Progenitor cell of endocrine pancreas (in vitro differentiated cells): ENCODE data around the gene GALK2. TPM values are rescaled to one million over a fixed set of nuclear protein-coding genes. Genes with fewer than 3 reads are reported as not detected.
"Not testable (repeated sequence)": the region's sequence is repeated elsewhere in the genome, so short reads cannot be mapped to it uniquely, and the experiment has no call there.

Source experiments
- DNase-seq: peaks from one replicate; pipeline ENCODE4 v3.0.0; 2021; ENCODE audit warnings: low spot score; ENCODE audit not compliant: unreplicated experiment
- H3K27ac Mint-ChIP-seq: 2 replicates; pipeline ENCODE4 v1.8.0; 2021; ENCODE audit warnings: mild to moderate bottlenecking, moderate library complexity, mixed read lengths
- H3K27me3 Mint-ChIP-seq: 2 replicates; pipeline ENCODE4 v1.8.0; 2021; ENCODE audit warnings: mixed read lengths
- H3K36me3 Mint-ChIP-seq: 2 replicates; pipeline ENCODE4 v1.8.0; 2022; ENCODE audit warnings: mixed read lengths; ENCODE audit not compliant: insufficient read depth
- H3K4me1 Mint-ChIP-seq: 2 replicates; pipeline ENCODE4 v1.8.0; 2021; ENCODE audit warnings: low read depth, mixed read lengths
- H3K4me3 Mint-ChIP-seq: 2 replicates; pipeline ENCODE4 v1.8.0; 2021; ENCODE audit warnings: low read depth, mild to moderate bottlenecking, moderate library complexity, mixed read lengths
- H3K9me3 Mint-ChIP-seq: 2 replicates; pipeline ENCODE4 v1.8.0; 2021; ENCODE audit warnings: low read depth, mixed read lengths
- total RNA-seq: library from RNA; stranded (reverse); gene quantifications from 2 replicates; pipeline ENCODE4 v1.2.1, GENCODE V29; 2021
- TF ChIP-seq, protein P1 (sequence below): fragments of 200-600 bp; sonication (generic); IDR thresholded peaks from one replicate; pipeline ENCODE4 v1.5.0; 2021; ENCODE audit warnings: antibody characterized with exemption, mild to moderate bottlenecking; ENCODE audit not compliant: unreplicated experiment

Gene GALK2
- total RNA-seq, 1 donor from 2014 or later: 21.1 TPM

DNA sequence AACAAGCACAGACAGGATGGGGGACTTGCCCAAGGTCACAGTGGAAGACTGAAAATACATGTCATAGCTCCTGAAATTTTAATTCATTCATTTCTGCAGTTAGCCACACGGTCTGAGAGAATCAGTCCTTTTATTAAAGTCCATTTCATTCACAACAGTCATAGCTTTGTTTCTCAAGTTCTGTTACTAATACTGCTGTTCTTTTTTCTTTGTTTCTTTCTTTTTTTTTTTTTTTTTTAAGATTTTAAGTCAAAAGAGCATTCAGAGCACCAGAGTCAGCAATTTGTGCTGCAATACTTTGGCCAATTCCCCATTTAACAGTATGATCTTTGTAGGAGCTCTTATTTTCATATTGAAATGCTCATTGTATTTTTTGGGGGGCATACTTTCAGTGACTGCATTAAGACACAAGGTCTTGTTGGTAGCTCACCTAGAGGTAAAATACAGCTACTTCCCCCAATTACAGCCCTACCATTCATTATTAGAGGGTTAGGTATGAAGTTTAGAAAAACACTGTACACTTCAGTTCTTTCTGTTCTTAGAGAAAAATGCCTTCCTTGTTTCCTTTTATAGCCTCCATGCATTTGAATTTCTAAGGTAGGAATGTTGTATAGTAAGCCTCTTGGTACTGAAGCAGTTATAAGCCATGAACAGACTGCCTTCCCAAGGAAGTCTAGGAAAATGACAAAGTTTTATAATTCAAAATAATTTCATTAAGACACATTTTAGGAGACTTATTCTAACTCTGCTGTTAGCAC lies 9.6 kb downstream of the GALK2 start:
- no peak overlapping the region for H3K4me3 Mint-ChIP-seq
- H3K36me3 Mint-ChIP-seq: peaks cover 12% of the 10 kb centered on the region
- H3K27ac Mint-ChIP-seq: no peak overlapping the region
- no peaks in the 10 kb centered on the region for H3K4me1 Mint-ChIP-seq
- peaks cover 14% of the 10 kb centered on the region for H3K9me3 Mint-ChIP-seq
- TF ChIP-seq, protein P1, sequence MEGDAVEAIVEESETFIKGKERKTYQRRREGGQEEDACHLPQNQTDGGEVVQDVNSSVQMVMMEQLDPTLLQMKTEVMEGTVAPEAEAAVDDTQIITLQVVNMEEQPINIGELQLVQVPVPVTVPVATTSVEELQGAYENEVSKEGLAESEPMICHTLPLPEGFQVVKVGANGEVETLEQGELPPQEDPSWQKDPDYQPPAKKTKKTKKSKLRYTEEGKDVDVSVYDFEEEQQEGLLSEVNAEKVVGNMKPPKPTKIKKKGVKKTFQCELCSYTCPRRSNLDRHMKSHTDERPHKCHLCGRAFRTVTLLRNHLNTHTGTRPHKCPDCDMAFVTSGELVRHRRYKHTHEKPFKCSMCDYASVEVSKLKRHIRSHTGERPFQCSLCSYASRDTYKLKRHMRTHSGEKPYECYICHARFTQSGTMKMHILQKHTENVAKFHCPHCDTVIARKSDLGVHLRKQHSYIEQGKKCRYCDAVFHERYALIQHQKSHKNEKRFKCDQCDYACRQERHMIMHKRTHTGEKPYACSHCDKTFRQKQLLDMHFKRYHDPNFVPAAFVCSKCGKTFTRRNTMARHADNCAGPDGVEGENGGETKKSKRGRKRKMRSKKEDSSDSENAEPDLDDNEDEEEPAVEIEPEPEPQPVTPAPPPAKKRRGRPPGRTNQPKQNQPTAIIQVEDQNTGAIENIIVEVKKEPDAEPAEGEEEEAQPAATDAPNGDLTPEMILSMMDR: no peak
- DNase-seq: no peak
- no peaks in the 10 kb centered on the region for H3K27me3 Mint-ChIP-seq

DNA sequence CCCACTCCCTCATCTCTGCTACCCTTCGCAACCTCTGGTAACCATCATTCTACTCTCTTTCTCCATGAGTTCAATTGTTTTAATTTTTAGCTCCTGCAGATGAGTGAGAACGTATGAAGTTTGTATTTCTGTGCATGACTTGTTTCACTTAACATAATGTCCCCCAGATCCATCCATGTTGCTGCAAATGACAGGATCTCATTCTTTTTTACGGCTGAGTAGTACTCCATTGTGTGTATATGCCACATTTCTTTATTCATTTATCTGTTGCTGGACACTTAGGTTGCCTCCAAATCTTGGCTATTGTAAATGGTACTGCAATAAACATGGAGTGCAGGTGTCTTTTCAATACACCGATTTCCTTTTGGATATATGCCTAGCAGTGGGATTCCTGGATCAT lies 12.1 kb downstream of the GALK2 start:
- no peak for DNase-seq
- H3K36me3 Mint-ChIP-seq: peaks cover 6% of the 10 kb centered on the region
- H3K9me3 Mint-ChIP-seq: peaks cover 7% of the 10 kb centered on the region
- no peak overlapping the region for H3K27ac Mint-ChIP-seq
- H3K4me3 Mint-ChIP-seq: no peak overlapping the region
- no peaks in the 10 kb centered on the region for H3K4me1 Mint-ChIP-seq
- H3K27me3 Mint-ChIP-seq: no peaks in the 10 kb centered on the region
- TF ChIP-seq, protein P1: no peak

DNA sequence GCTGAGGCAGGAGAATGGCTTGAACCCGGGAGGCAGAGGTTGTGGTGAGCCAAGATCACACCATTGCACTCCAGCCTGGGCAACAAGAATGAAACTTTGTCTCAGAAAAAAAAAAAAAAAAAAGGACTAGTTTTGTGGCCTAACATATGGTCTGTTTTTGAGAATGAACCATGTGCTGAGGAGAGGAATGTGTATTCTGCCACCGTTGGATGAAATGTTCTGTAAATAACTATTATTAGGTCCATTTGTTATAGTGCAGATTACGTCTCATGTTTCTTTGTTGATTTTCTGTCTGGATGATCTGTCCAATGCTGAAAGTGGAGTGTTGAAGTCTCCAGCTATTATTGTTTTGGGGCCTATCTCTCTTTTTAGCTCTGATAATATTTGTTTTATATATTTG lies 13.7 kb downstream of the GALK2 start:
- H3K4me1 Mint-ChIP-seq, DNase-seq, H3K4me3 Mint-ChIP-seq, H3K36me3 Mint-ChIP-seq, H3K27me3 Mint-ChIP-seq, H3K9me3 Mint-ChIP-seq, H3K27ac Mint-ChIP-seq: not testable (repeated sequence)

DNA sequence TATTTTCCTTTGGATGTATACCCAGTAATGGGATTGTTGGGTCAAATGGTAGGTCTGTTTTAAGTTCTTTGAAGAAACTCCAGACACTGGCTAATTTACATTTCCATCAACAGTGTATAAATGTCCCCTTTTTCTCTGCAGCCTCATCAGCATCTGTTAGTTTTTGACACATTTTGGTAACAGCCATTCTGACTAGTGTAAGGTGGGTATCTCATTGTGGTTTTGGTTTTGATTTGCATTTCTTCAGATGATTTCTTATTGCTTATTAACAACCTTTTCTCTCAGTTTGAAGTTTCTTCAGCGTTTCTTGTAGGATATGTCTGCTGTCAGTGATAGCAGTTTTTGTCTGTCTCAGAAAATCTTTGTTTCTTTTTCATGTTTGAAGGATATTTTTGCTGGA lies 15.4 kb downstream of the GALK2 start:
- no peak overlapping the region for H3K4me3 Mint-ChIP-seq
- peaks cover 3% of the 10 kb centered on the region for H3K36me3 Mint-ChIP-seq
- no peaks in the 10 kb centered on the region for H3K4me1 Mint-ChIP-seq
- H3K9me3 Mint-ChIP-seq: peaks cover 7% of the 10 kb centered on the region
- no peak overlapping the region for H3K27ac Mint-ChIP-seq
- TF ChIP-seq, protein P1: no peak
- no peak for DNase-seq
- H3K27me3 Mint-ChIP-seq: no peaks in the 10 kb centered on the region

DNA sequence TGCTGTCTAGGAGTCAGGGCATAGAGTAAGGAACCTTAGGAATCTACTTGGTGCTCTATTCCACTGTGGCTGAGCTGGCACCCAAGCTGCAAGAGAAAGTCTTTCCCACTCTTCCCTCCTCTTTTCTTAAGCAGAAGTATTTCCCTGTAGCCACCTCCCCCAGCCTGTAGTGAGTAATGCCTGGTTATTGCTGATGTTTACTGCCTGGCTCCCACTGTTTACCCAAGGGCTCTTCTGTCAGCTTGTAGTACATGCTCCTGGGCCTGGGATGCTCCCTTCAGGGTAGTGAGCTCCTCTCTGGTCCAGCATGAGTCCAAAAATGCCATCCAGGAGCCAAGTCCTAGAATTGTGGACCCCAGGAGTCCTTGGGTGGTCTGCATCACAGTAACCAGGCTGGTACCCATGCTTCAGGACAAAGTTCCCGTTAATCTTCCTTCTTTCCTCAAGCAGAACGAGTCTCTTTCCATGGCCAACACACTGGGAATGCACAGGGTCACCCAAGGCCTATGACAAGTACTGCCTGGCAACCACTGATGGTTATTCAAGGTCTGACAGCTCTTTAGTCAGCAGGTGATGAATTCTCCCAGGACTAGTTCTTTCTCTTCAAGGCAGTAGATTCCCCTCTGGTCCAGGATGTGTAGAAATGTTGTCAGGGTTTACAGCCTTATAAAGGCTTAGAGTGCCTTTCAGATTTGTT lies 17.6 kb downstream of the GALK2 start:
- Mint-ChIP-seq H3K27ac (no peak overlapping the region), H3K36me3 (peaks cover 3% of the 10 kb centered on the region), H3K4me1 (no peaks in the 10 kb centered on the region), H3K27me3 (no peaks in the 10 kb centered on the region), H3K4me3 (no peak overlapping the region), H3K9me3 (peaks cover 7% of the 10 kb centered on the region)
- no peak for DNase-seq
- TF ChIP-seq, protein P1: no peak
